OCI-LY7 (cell line): Measurements from ENCODE around the gene METAP2.

ENCODE experiments used
- CTCF ChIP-seq: fragments of 200-600 bp; sonication (generic); conservative IDR thresholded peaks from 2 replicates; pipeline ENCODE4 v1.5.1; 2014; ENCODE audit warnings: mild to moderate bottlenecking, antibody characterized with exemption, low read length, moderate library complexity, mixed read lengths
- EZH2phosphoT487 ChIP-seq: fragments of 200-600 bp; sonication (generic); IDR thresholded peaks from 2 replicates; pipeline ENCODE4 v1.6.1; 2018; ENCODE audit warnings: low read depth, borderline replicate concordance, mild to moderate bottlenecking, mixed run types, antibody characterized with exemption, low read length, moderate library complexity, mixed read lengths

DNA sequence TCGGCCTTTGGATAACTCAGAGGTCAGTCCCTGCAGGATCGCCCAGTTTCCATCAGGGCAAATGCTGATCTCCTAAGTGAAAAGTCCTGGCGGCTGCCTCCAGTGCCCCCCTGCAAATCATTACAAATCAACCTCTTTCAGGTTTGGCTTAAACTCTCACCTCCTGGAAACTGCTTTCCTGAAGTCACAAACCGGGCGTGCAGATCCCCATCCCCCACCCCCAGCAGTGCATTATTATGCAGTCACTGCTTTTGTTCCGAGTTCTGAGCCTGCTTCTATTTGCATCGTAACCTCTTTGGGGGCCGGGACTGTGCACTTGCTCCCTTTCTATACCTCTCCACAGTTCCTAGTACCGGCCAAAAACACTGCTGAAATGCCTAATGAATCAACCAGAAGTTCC, 77.4 kb downstream of the METAP2 start, which contains the start of gene USP44:
- TF ChIP-seq CTCF (no peak), EZH2phosphoT487 (no peak)
